Measurements from ENCODE around the gene SLCO4A1. TPM values are rescaled to one million over a fixed set of nuclear protein-coding genes. Genes with fewer than 3 reads are reported as not detected.

SLCO4A1 gene
- total and polyA plus RNA-seq, 12 donors: 0.39 to 27.0 (median 4.9) TPM

DNA sequence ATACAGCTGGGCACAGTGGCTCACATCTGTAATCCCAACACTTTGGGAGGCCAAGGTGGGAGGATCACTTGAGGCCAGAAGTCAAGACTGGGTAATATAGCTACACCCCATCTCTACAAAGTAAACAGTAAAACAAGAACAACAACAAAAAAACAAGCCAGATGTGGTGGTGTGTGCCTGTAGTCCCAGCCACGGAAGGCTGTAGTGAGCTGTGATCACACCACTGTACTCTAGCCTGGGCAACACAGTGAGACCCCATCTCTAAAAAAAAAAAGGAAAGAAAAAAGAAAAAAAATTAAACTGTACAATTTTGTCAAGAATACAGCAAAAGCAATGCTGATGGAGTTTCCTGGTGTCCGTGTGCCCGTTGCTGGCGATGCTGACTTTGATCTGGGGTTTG lies 47.2 kb upstream of the SLCO4A1 start:
- intact Hi-C loops (cut with DNase I): no loop called here
- no peak for DNase-seq
- Histone ChIP-seq H3K27ac (no peak overlapping the region), H3K36me3 (replicated peaks in 1 of 2) (no peaks in the 10 kb centered on the region), H3K27me3 (peaks cover 24% of the 10 kb centered on the region), H3K9me3 (replicated peaks in 1 of 3) (no peaks in the 10 kb centered on the region), H3K4me3 (no peak overlapping the region), H3K4me1 (replicated peaks in 1 of 2) (peaks cover 4 to 6% of the 10 kb centered on the region in 2 donors)
- WGBS, 4 donors: 45 to 66% (median 49%) methylated on average over 4 of the region's 4 CpGs
- TF ChIP-seq POLR2A (IDR thresholded peaks at IDR 0.05) (no peak), CTCF (IDR thresholded peaks at IDR 0.05) (no peak)

- Histone ChIP-seq H3K9me3 (replicated peaks in 1 of 3) (no peaks in the 10 kb centered on the region), H3K27me3 (peaks cover 24% of the 10 kb centered on the region), H3K4me3 (no peak overlapping the region), H3K4me1 (replicated peaks in 1 of 2) (peaks cover 4 to 6% of the 10 kb centered on the region in 2 donors), H3K36me3 (replicated peaks in 1 of 2) (no peaks in the 10 kb centered on the region), H3K27ac (no peak overlapping the region)
- TF ChIP-seq POLR2A (IDR thresholded peaks at IDR 0.05) (no peak), CTCF (IDR thresholded peaks at IDR 0.05) (no peak)
- DNase-seq: peak; percentile 59 to 90 (median 84)
- intact Hi-C loops (cut with DNase I): no loop called here
- 15 to 36% (median 24%) methylated on average over 5 to 15 of the region's 15 CpGs for WGBS, 4 donors
These were observed 46.8 kb upstream of the SLCO4A1 start for GRCh38 chr20:62595491-62595890.

DNA sequence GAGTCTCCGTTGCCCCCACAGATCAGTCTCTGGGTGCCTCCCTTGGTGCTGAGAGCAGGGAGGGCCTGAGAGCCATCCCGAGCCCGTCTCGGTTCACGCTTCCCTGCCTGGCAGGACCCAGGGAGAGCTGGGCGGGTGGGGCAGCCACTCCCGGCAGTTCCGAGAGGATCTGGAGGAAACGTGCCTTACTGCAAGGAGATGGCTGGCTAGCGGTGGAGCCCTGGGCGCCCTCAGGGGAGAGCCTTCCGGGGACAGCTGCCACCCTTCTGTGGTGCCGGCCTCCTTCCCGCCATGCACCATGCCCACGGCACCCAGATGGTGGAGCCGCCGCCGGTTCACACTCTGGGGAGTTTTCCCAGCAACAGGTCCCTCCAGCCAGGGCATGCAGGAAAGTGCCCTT lies 45.8 kb upstream of the SLCO4A1 start:
- WGBS, 4 donors: 66 to 80% (median 72%) methylated on average over 1 to 18 of the region's 18 CpGs
- no peak overlapping the region for H3K27ac ChIP-seq
- no peaks in the 10 kb centered on the region for H3K9me3 ChIP-seq (replicated peaks in 1 of 3)
- no peak overlapping the region for H3K4me3 ChIP-seq
- peaks cover 24% of the 10 kb centered on the region for H3K27me3 ChIP-seq
- no peaks in the 10 kb centered on the region for H3K36me3 ChIP-seq (replicated peaks in 1 of 2)
- DNase-seq: no peak
- intact Hi-C loops (cut with DNase I): no loop called here
- H3K4me1 ChIP-seq (replicated peaks in 1 of 2): peaks cover 4 to 6% of the 10 kb centered on the region in 2 donors
- no peak for TF ChIP-seq CTCF (IDR thresholded peaks at IDR 0.05)
- TF ChIP-seq POLR2A (IDR thresholded peaks at IDR 0.05): no peak

DNA sequence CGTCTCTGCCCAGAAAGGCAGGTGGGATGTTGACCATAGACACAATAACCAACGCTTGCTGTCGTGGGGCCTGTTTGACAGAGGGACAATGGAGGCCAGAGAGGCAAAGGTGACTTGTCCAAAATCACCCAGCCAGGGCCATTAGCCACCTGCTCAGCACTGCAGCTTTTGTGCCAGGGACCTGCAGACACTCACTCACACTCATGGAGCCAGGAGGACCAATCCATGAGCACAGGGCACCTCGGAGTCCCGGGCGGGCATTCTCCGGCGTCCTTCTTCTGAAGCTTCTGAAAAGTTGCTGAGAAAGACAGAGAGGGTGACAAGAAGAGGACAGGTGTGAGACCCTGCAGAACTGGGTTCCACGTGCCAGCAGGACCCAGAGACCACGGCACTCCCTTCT lies 45.4 kb upstream of the SLCO4A1 start:
- no peak for DNase-seq
- peaks cover 24% of the 10 kb centered on the region for H3K27me3 ChIP-seq
- TF ChIP-seq POLR2A (IDR thresholded peaks at IDR 0.05): no peak
- TF ChIP-seq CTCF (IDR thresholded peaks at IDR 0.05): no peak
- WGBS, 4 donors: 84 to 92% (median 88%) methylated on average over 9 to 10 of the region's 10 CpGs
- H3K4me3 ChIP-seq: no peak overlapping the region
- H3K36me3 ChIP-seq (replicated peaks in 1 of 2): no peaks in the 10 kb centered on the region
- intact Hi-C loops (cut with DNase I): no loop called here
- peaks cover 4 to 6% of the 10 kb centered on the region in 2 donors for H3K4me1 ChIP-seq (replicated peaks in 1 of 2)
- no peaks in the 10 kb centered on the region for H3K9me3 ChIP-seq (replicated peaks in 1 of 3)
- H3K27ac ChIP-seq: no peak overlapping the region

Data from adrenal gland (tissue), 12 donors.